DMS153 (cell line): ENCODE results near the gene IL1R2.

ENCODE experiments used
- DNase-seq: peaks from one replicate; lab custom pipeline; 2025; lab: John Stamatoyannopoulos, UW

Gene IL1R2

GRCh38 chr2:102022884-102023539 is 31.3 kb downstream of the IL1R2 start:
- DNase-seq = no peak

GRCh38 chr2:102024410-102024809 is 32.6 kb downstream of the IL1R2 start:
- DNase-seq = no peak

GRCh38 chr2:102025016-102025501 is 33.3 kb downstream of the IL1R2 start:
- DNase-seq = no peak

GRCh38 chr2:102025583-102026267 is 34.0 kb downstream of the IL1R2 start:
- no peak for DNase-seq

GRCh38 chr2:102027036-102027980 is 35.5 kb downstream of the IL1R2 start:
- no peak for DNase-seq

- no peak for DNase-seq
Measured at GRCh38 chr2:102028470-102028869, 36.7 kb downstream of the IL1R2 start.

- DNase-seq = no peak
Measured at GRCh38 chr2:102029405-102029804, 37.6 kb downstream of the IL1R2 start.

GRCh38 chr2:102029952-102030351 is 38.2 kb downstream of the IL1R2 start:
- DNase-seq = no peak

- DNase-seq = no peak
Measured at GRCh38 chr2:102030502-102030854, 38.7 kb downstream of the IL1R2 start.

- DNase-seq = no peak
Measured at GRCh38 chr2:102030855-102031527, 39.2 kb downstream of the IL1R2 start.

- no peak for DNase-seq
Measured at GRCh38 chr2:102032368-102033030, 40.7 kb downstream of the IL1R2 start.

GRCh38 chr2:102033031-102033749 is 41.4 kb downstream of the IL1R2 start:
- DNase-seq = no peak

GRCh38 chr2:102033750-102034682 is 42.3 kb downstream of the IL1R2 start:
- DNase-seq = no peak

- DNase-seq = no peak
Measured at GRCh38 chr2:102034683-102035548, 43.2 kb downstream of the IL1R2 start.

- DNase-seq = no peak
Measured at GRCh38 chr2:102037681-102038080, 45.9 kb downstream of the IL1R2 start.

- DNase-seq = no peak
Measured at GRCh38 chr2:102040229-102040628, 48.5 kb downstream of the IL1R2 start.

- no peak for DNase-seq
Measured at GRCh38 chr2:102041351-102041750, 49.6 kb downstream of the IL1R2 start.

GRCh38 chr2:102042196-102043081 is 50.7 kb downstream of the IL1R2 start:
- DNase-seq = no peak
